Gastrocnemius medialis (tissue), 4 donors: ENCODE results near the gene CHRD. TPM values are rescaled to one million over a fixed set of nuclear protein-coding genes. Genes with fewer than 3 reads are reported as not detected.

Source experiments
- ATAC-seq, 2 donors: fragments of 150-250 bp; one replicate each; pipeline ENCODE4 v1.9.1; 2016
- DNase-seq, 2 donors: peaks; one replicate each; pipeline ENCODE4 v3.0.0-alpha.2; 2019
- H3K27ac ChIP-seq, 4 donors: fragments of 200-600 bp; sonication (generic); 1 replicate in 1 of 4; 2 replicates in 3 of 4; pipeline ENCODE4 v1.5.1; 2016 to 2018; ENCODE audit warnings: mild to moderate bottlenecking in 2 of 4, moderate library complexity in 1 of 4
- H3K27me3 ChIP-seq, 3 donors: fragments of 200-600 bp; sonication (generic) in 2 of 3; 1 replicate in 1 of 3; 2 replicates in 2 of 3; pipeline versions ENCODE4 v1.5.1 to v1.6.0; 2016 to 2019; ENCODE audit warnings: mild to moderate bottlenecking in 1 of 3, moderate library complexity in 1 of 3
- H3K36me3 ChIP-seq, 2 donors: fragments of 200-600 bp; sonication (generic) in 1 of 2; one replicate each; pipeline ENCODE4 v1.5.1; 2017 to 2018
- H3K4me1 ChIP-seq, 2 donors: fragments of 200-600 bp; sonication (generic) in 1 of 2; one replicate each; pipeline ENCODE4 v1.5.1; 2016 to 2017; ENCODE audit warnings: mild to moderate bottlenecking in 2 of 2
- H3K4me3 ChIP-seq, 4 donors: fragments of 200-600 bp; sonication (generic) in 3 of 4; 1 replicate in 1 of 4; 2 replicates in 3 of 4; pipeline ENCODE4 v1.5.1; 2016 to 2019; ENCODE audit warnings: mild to moderate bottlenecking in 2 of 4
- H3K9me3 ChIP-seq, 3 donors: fragments of 200-600 bp; sonication (generic) in 2 of 3; 1 replicate in 1 of 3; 2 replicates in 2 of 3; pipeline ENCODE4 v1.5.1; 2016 to 2019
- CTCF ChIP-seq, 5 experiments: fragments of 450-650 bp in 3 of 5; fragments of 200-600 bp in 2 of 5; sonication (generic) in 2 of 5; IDR thresholded peaks in 4 of 5; conservative IDR thresholded peaks in 1 of 5; 1 replicate in 4 of 5; 2 replicates in 1 of 5; pipeline ENCODE4 v1.5.1; 2016 to 2019; ENCODE audit warnings: antibody characterized with exemption in 5 of 5, mild to moderate bottlenecking in 3 of 5, moderate library complexity in 3 of 5
- POLR2A ChIP-seq, 2 donors: fragments of 450-650 bp; IDR thresholded peaks; one replicate each; pipeline ENCODE4 v1.6.1; 2017; ENCODE audit warnings: antibody characterized with exemption in 2 of 2, mild to moderate bottlenecking in 2 of 2, moderate library complexity in 2 of 2
- in situ Hi-C, 4 donors: fragments of 200-750 bp; cut with MboI; loops; one replicate each; pipeline versions ENCODE4 v1.15.0 to v1.8.0; 2017; ENCODE audit warnings: low sequenced_read_pairs in 4 of 4
- intact Hi-C: fragments of 100-400 bp; cut with DNase I; formaldehyde crosslinking; loops from one replicate; pipeline ENCODE4 v1.15.1; 2023; ENCODE audit warnings: low total_unique reads
- total RNA-seq, 4 donors: library from RNA; depleted of rRNA; stranded (reverse); fragments of >200 nt; gene quantifications; one replicate each; pipeline versions ENCODE4 v1.1.0 to v1.2.3, GENCODE V29; 2016

Gene CHRD
- total RNA-seq, 4 donors from 2014 or later, result 2.6 to 5.7 (median 3.4) TPM

GRCh38 chr3:184389935-184390528, 10.2 kb downstream of the CHRD start:
- DNase-seq (no peak), ATAC-seq (no peak)
- intact Hi-C loops, result no loop called here
- H3K27ac ChIP-seq, result no peak overlapping the region
- TF ChIP-seq POLR2A (IDR thresholded peaks at IDR 0.05), result no peak
- TF ChIP-seq CTCF (IDR thresholded peaks at IDR 0.05 in 4 of 5, conservative IDR thresholded peaks at IDR 0.05 in 1 of 5), result no peak
- H3K9me3 ChIP-seq, result no peaks in the 10 kb centered on the region
- H3K4me3 ChIP-seq, result no peak overlapping the region
- no peaks in the 10 kb centered on the region for H3K27me3 ChIP-seq
- H3K4me1 ChIP-seq, result no peaks in the 10 kb centered on the region
- H3K36me3 ChIP-seq, result no peaks in the 10 kb centered on the region
- in situ Hi-C loops, result no loop called here

- intact Hi-C loops (no loop called here), in situ Hi-C loops (no loop called here)
- Histone ChIP-seq H3K27ac (no peak overlapping the region), H3K4me3 (no peak overlapping the region), H3K4me1 (no peaks in the 10 kb centered on the region), H3K36me3 (no peaks in the 10 kb centered on the region), H3K9me3 (no peaks in the 10 kb centered on the region), H3K27me3 (no peaks in the 10 kb centered on the region)
- no peak for ATAC-seq
- TF ChIP-seq POLR2A (IDR thresholded peaks at IDR 0.05), result no peak
- TF ChIP-seq CTCF (IDR thresholded peaks at IDR 0.05 in 4 of 5, conservative IDR thresholded peaks at IDR 0.05 in 1 of 5), result no peak
- no peak for DNase-seq
These were observed 11.4 kb downstream of the CHRD start for GRCh38 chr3:184391266-184391665.

GRCh38 chr3:184395320-184395660, 15.4 kb downstream of the CHRD start:
- intact Hi-C loops, result no loop called here
- ATAC-seq, result peak in 1 of 2 donors; percentile 27
- H3K36me3 ChIP-seq, result no peaks in the 10 kb centered on the region
- TF ChIP-seq POLR2A (IDR thresholded peaks at IDR 0.05) (no peak), CTCF (IDR thresholded peaks at IDR 0.05 in 4 of 5, conservative IDR thresholded peaks at IDR 0.05 in 1 of 5) (no peak)
- no peaks in the 10 kb centered on the region for H3K4me1 ChIP-seq
- no peak overlapping the region for H3K27ac ChIP-seq
- H3K27me3 ChIP-seq, result no peaks in the 10 kb centered on the region
- H3K9me3 ChIP-seq, result no peaks in the 10 kb centered on the region
- no peak overlapping the region for H3K4me3 ChIP-seq
- in situ Hi-C loops, result no loop called here
- no peak for DNase-seq

GRCh38 chr3:184399410-184399809, 19.6 kb downstream of the CHRD start:
- Histone ChIP-seq H3K36me3 (no peaks in the 10 kb centered on the region), H3K4me3 (no peak overlapping the region), H3K4me1 (no peaks in the 10 kb centered on the region), H3K27me3 (peaks cover 0 to 10% (median 0%) of the 10 kb centered on the region in 3 donors), H3K27ac (no peak overlapping the region), H3K9me3 (no peaks in the 10 kb centered on the region)
- in situ Hi-C loops (no loop called here), intact Hi-C loops (no loop called here)
- DNase-seq (no peak), ATAC-seq (peak in 1 of 2 donors; percentile 41)
- TF ChIP-seq CTCF (IDR thresholded peaks at IDR 0.05 in 4 of 5, conservative IDR thresholded peaks at IDR 0.05 in 1 of 5) (no peak), POLR2A (IDR thresholded peaks at IDR 0.05) (no peak)
